GM12878 (cell line): ENCODE results near the gene SYS1. TPM values are rescaled to one million over a fixed set of nuclear protein-coding genes. Genes with fewer than 3 reads are reported as not detected.

Experiments
- ATAC-seq: fragments of 200-7000 bp; cut with Tn5 transposase; 3 replicates; pipeline ENCODE4 v1.9.1; 2020; ENCODE audit warnings: mild to moderate bottlenecking, moderate library complexity
- BruUV-seq: library from RNA; stranded (reverse); fragments of 400-500 nt; replicated peaks from 2 replicates; lab custom pipeline; 2021; lab: Mats Ljungman, UMichigan
- CTCF ChIA-PET: fragments of 300-600 bp; sonication (Branson Sonifier 250); formaldehyde crosslinking; extraction: SDS; loops from one replicate; lab custom pipeline; 2021; ENCODE audit warnings: inconsistent platforms; lab: Yijun Ruan, JAX
- POLR2A ChIA-PET: fragments of 350-600 bp; formaldehyde crosslinking; extraction: SDS; loops from one replicate; lab custom pipeline; 2021; ENCODE audit warnings: inconsistent platforms; lab: Charles Lee
- RAD21 ChIA-PET: fragments of 300-600 bp; sonication (Branson Sonifier 250); formaldehyde crosslinking; loops from one replicate; lab custom pipeline; 2023; ENCODE audit warnings: antibody characterized with exemption; ENCODE audit not compliant: unreplicated experiment; lab: Charles Lee
- SMC1A ChIA-PET: fragments of 300-600 bp; sonication (Branson Sonifier 250); formaldehyde crosslinking; loops from one replicate; lab custom pipeline; 2023; ENCODE audit not compliant: unreplicated experiment, uncharacterized antibody; lab: Charles Lee
- DNase-seq: peaks from one replicate; pipeline ENCODE4 v3.0.0-alpha.2; 2011; ENCODE audit warnings: low read depth, low spot score
- FAIRE-seq: peaks from 3 replicates; lab custom pipeline; 2011; peaks lifted over from hg19 to GRCh38; lab: Jason Lieb, UNC
- H2AFZ ChIP-seq: 2 replicates; pipeline ENCODE4 v1.6.0; 2011; ENCODE audit warnings: low read depth, low read length, control low read depth; ENCODE audit not compliant: control insufficient read depth
- H3K27ac ChIP-seq: 2 replicates; pipeline ENCODE4 v1.5.1; 2011; ENCODE audit warnings: control low read depth; ENCODE audit not compliant: control insufficient read depth, insufficient read depth
- H3K27me3 ChIP-seq, 2 experiments: replicated peaks in 1 of 2; 2 replicates each; pipeline versions ENCODE4 v1.6.0 to v1.6.1; 2011; ENCODE audit warnings: low read length in 1 of 2; ENCODE audit not compliant: control insufficient read depth in 2 of 2, insufficient read depth in 2 of 2
- H3K36me3 ChIP-seq, 2 experiments: 2 replicates each; pipeline ENCODE4 v1.5.1; 2011; ENCODE audit warnings: low read length in 1 of 2; ENCODE audit not compliant: control insufficient read depth in 2 of 2, insufficient read depth in 2 of 2
- H3K4me1 ChIP-seq: 2 replicates; pipeline ENCODE4 v1.6.1; 2011; ENCODE audit warnings: mild to moderate bottlenecking, low read length, moderate library complexity, mixed read lengths; ENCODE audit not compliant: control insufficient read depth, insufficient read depth
- H3K4me2 ChIP-seq: 2 replicates; pipeline ENCODE4 v1.6.0; 2011; ENCODE audit warnings: control low read depth; ENCODE audit not compliant: control insufficient read depth, insufficient read depth
- H3K4me3 ChIP-seq: fragments of 200-600 bp; sonication (generic); 2 replicates; pipeline ENCODE4 v1.5.1; 2016
- H3K79me2 ChIP-seq: 2 replicates; pipeline ENCODE4 v1.6.0; 2011; ENCODE audit warnings: low read length; ENCODE audit not compliant: control insufficient read depth, insufficient read depth
- H3K9ac ChIP-seq: 2 replicates; pipeline ENCODE4 v1.8.0; 2011; ENCODE audit warnings: low read length, control low read depth, mixed read lengths; ENCODE audit not compliant: control insufficient read depth, insufficient read depth
- H3K9me3 ChIP-seq: replicated peaks from 3 replicates; pipeline ENCODE4 v1.5.1; 2011; ENCODE audit warnings: mild to moderate bottlenecking, low read length; ENCODE audit not compliant: control insufficient read depth, insufficient read depth
- H4K20me1 ChIP-seq: 2 replicates; pipeline ENCODE4 v1.6.0; 2011; ENCODE audit not compliant: control insufficient read depth, insufficient read depth
- ASH2L ChIP-seq: fragments of 300-600, 200-600 bp; sonication (generic); IDR thresholded peaks from 2 replicates; pipeline ENCODE4 v1.6.1; 2017; ENCODE audit warnings: low read depth, mild to moderate bottlenecking, borderline replicate concordance
- CHD4 ChIP-seq: fragments of 200-600 bp; sonication (generic); IDR thresholded peaks from 2 replicates; pipeline ENCODE4 v1.6.1; 2016; ENCODE audit warnings: mild to moderate bottlenecking
- E2F4 ChIP-seq: IDR thresholded peaks from 2 replicates; pipeline ENCODE4 v1.6.1; 2012; ENCODE audit warnings: low read depth, low read length, improper control_type of control experiment
- ESRRA ChIP-seq: IDR thresholded peaks from 2 replicates; pipeline ENCODE4 v1.6.1; 2012; ENCODE audit warnings: mild to moderate bottlenecking, low read length, improper control_type of control experiment
- LARP7 ChIP-seq: fragments of 450-650 bp; IDR thresholded peaks from 2 replicates; pipeline ENCODE4 v1.6.1; 2017; ENCODE audit warnings: mild to moderate bottlenecking
- MLLT1 ChIP-seq: fragments of 450-650 bp; IDR thresholded peaks from 2 replicates; pipeline ENCODE4 v1.6.1; 2016; ENCODE audit warnings: mild to moderate bottlenecking
- MYB ChIP-seq: fragments of 150-350 bp; IDR thresholded peaks from 2 replicates; pipeline ENCODE4 v1.6.1; 2014; ENCODE audit warnings: mild to moderate bottlenecking, low read depth, low read length, borderline replicate concordance
- NBN ChIP-seq: fragments of 450-650 bp; IDR thresholded peaks from 2 replicates; pipeline ENCODE4 v1.6.1; 2016
- NFIC ChIP-seq: IDR thresholded peaks from 2 replicates; pipeline ENCODE4 v1.6.1; 2012; ENCODE audit warnings: low read depth, mild to moderate bottlenecking, inconsistent platforms, low read length, moderate library complexity
- NFYB ChIP-seq: IDR thresholded peaks from 2 replicates; pipeline ENCODE4 v1.6.1; 2011; ENCODE audit warnings: low read depth, mild to moderate bottlenecking, low read length, improper control_type of control experiment, moderate library complexity; ENCODE audit not compliant: insufficient read depth
- POLR2AphosphoS5 ChIP-seq: IDR thresholded peaks from 2 replicates; pipeline ENCODE4 v1.6.1; 2011; ENCODE audit warnings: mild to moderate bottlenecking, low read length, inconsistent platforms
- RAD21 ChIP-seq: IDR thresholded peaks from 2 replicates; pipeline ENCODE4 v1.6.1; 2011; ENCODE audit warnings: mild to moderate bottlenecking, low read depth, low read length, moderate library complexity; ENCODE audit not compliant: insufficient read depth
- RBBP5 ChIP-seq: fragments of 200-600 bp; sonication (generic); conservative IDR thresholded peaks from 2 replicates; pipeline ENCODE4 v1.6.1; 2016
- SPI1 ChIP-seq: IDR thresholded peaks from 2 replicates; pipeline ENCODE4 v1.6.1; 2011; ENCODE audit warnings: low read depth, mild to moderate bottlenecking, low read length, moderate library complexity, borderline replicate concordance; ENCODE audit not compliant: insufficient read depth
- SREBF2 ChIP-seq: IDR thresholded peaks from 2 replicates; pipeline ENCODE4 v1.6.1; 2012; ENCODE audit warnings: mild to moderate bottlenecking, low read length
- USF2 ChIP-seq: IDR thresholded peaks from 2 replicates; pipeline ENCODE4 v1.6.1; 2011; ENCODE audit warnings: low read depth, low read length, improper control_type of control experiment, borderline replicate concordance
- ZNF687 ChIP-seq: fragments of 450-650 bp; IDR thresholded peaks from 2 replicates; pipeline ENCODE4 v1.6.1; 2017; ENCODE audit warnings: mild to moderate bottlenecking, moderate library complexity
- WGBS: methylation state at CpG from one replicate; pipeline ENCODE4 v1.1.6; 2016; ENCODE audit warnings: low lambda C conversion rate; ENCODE audit not compliant: insufficient replicate concordance, insufficient coverage; ENCODE audit errors: missing lambda C conversion rate; 5-methylcytosine and 5-hydroxymethylcytosine counted together
- in situ Hi-C: fragments of 300-500 bp; cut with MboI; formaldehyde crosslinking; loops from 9 replicates; pipeline ENCODE4 v1.14.3; 2018; ENCODE audit warnings: mixed read lengths
- intact Hi-C: fragments of 100-400 bp; cut with micrococcal nuclease; formaldehyde crosslinking; loops from one replicate; pipeline ENCODE4 v1.14.2; 2022; ENCODE audit not compliant: unreplicated experiment
- polyA plus RNA-seq, 11 experiments: library from polyadenylated mRNA; depleted of rRNA in 4 of 11; unstranded in 6 of 11; stranded (reverse) in 5 of 11; fragments of >200 nt; fragmentation: Nextera tagmentation in 4 of 11; fragmentation: Illumina TruSeq in 1 of 11; extraction: Ambion mirVana in 4 of 11; extraction: Trizol in 1 of 11; gene quantifications; 1 replicate in 1 of 11; 2 replicates in 10 of 11; pipeline versions ENCODE4 v1.2.1 to v1.2.3, GENCODE V29; 2011 to 2016; ENCODE audit warnings: inconsistent platforms in 2 of 11, missing spikeins in 2 of 11, low read depth in 1 of 11
- total RNA-seq, 4 experiments: library from RNA; depleted of rRNA in 3 of 4; stranded (reverse); fragments of >200 nt in 3 of 4; fragmentation: Illumina TruSeq in 1 of 4; extraction: Trizol in 1 of 4; gene quantifications; 2 replicates each; pipeline versions ENCODE4 v1.2.1 to v1.2.3, GENCODE V29; 2013 to 2021

SYS1 gene
- total and polyA plus RNA-seq, 10 of the 15 experiments (the other 5 are each of a cell fraction or from before 2014, with no cell fraction given): 5.1 to 22.6 (median 9.3) TPM

- H3K4me3 ChIP-seq: peak overlapping the region; percentile 97
- POLR2A ChIA-PET: interaction anchor here (1.3 to 1.8 kb wide), 4 partner anchors 11 to 49 kb away, joined by 4 to 9 read pairs (median 6); no protein-coding TSS in a partner anchor
- WGBS: 0% methylated on average over 2 of the region's 2 CpGs
- in situ Hi-C loops: loop anchor here (5.0 kb wide), 1 partner anchor 50 kb away; no protein-coding TSS in a partner anchor
- peak overlapping the region; percentile 71 for H3K9ac ChIP-seq
- RAD21 ChIA-PET: interaction anchor here (1.8 to 3.2 kb wide), 5 partner anchors 20 to 54 kb away, joined by 7 to 24 read pairs (median 9); partner anchors contain the start of gene SYS1
- H3K27ac ChIP-seq: peak overlapping the region; percentile 82
- peaks cover 11 to 13% of the 10 kb centered on the region in 2 experiments for H3K36me3 ChIP-seq
- H4K20me1 ChIP-seq: no peaks in the 10 kb centered on the region
- peaks cover 13% of the 10 kb centered on the region for H3K79me2 ChIP-seq
- peak overlapping the region; percentile 90 for H3K4me2 ChIP-seq
- H2AFZ ChIP-seq: no peak overlapping the region
- BruUV-seq: TSS peak; percentile 57
- CTCF ChIA-PET: interaction anchor here (0.7 to 8.5 kb wide), 3 partner anchors 9 to 44 kb away, joined by 3 to 86 read pairs (median 71); no protein-coding TSS in a partner anchor
- SMC1A ChIA-PET: interaction anchor here (1.5 to 3.0 kb wide), 5 partner anchors 14 to 54 kb away, joined by 3 to 19 read pairs (median 15); partner anchors contain the start of gene SYS1
- H3K27me3 ChIP-seq: no peaks in the 10 kb centered on the region
- no peak for FAIRE-seq
- H3K9me3 ChIP-seq: no peaks in the 10 kb centered on the region
- DNase-seq: no peak
- ATAC-seq: 0 out of 3 replicates have a peak, but pooled peaks have one; percentile 9
- peaks cover 20% of the 10 kb centered on the region for H3K4me1 ChIP-seq
- intact Hi-C loops: loop anchor here (2.0 kb wide), 2 partner anchors 16 to 48 kb away; no protein-coding TSS in a partner anchor
- TF ChIP-seq USF2 (no peak), ZNF687 (no peak), NFYB (no peak), ASH2L (no peak), MYB (no peak), RBBP5 (no peak), SPI1 (no peak), NBN (no peak), LARP7 (no peak), E2F4 (no peak), SREBF2 (no peak), MLLT1 (no peak), NFIC (no peak), POLR2AphosphoS5 (no peak), RAD21 (no peak), ESRRA (no peak), CHD4 (no peak)
Measured at GRCh38 chr20:45416917-45417316, 54.0 kb downstream of the SYS1 start.
